Endometrium (tissue), 2 donors: Measurements from ENCODE around the gene PTH2.

ENCODE experiments used
- FAIRE-seq: peaks from 2 replicates; lab custom pipeline; 2012; peaks lifted over from hg19 to GRCh38; lab: Jason Lieb, UNC
- donor health status: control.
- donor health status: control.

The PTH2 gene

GRCh38 chr19:49430678-49431329 lies 7.6 kb upstream of the PTH2 start:
- no peak for FAIRE-seq

GRCh38 chr19:49430172-49430677 lies 7.0 kb upstream of the PTH2 start:
- no peak for FAIRE-seq

GRCh38 chr19:49428547-49429451 lies 5.6 kb upstream of the PTH2 start:
- FAIRE-seq = no peak

GRCh38 chr19:49427855-49428546 lies 4.8 kb upstream of the PTH2 start:
- FAIRE-seq = no peak

GRCh38 chr19:49427339-49427738 lies 4.1 kb upstream of the PTH2 start:
- no peak for FAIRE-seq

- no peak for FAIRE-seq
These were observed 2.8 kb upstream of the PTH2 start for GRCh38 chr19:49425922-49426592.

GRCh38 chr19:49425178-49425577 lies 1.9 kb upstream of the PTH2 start, which contains the start of gene GFY:
TSS of gene GFY (plus strand) at chr19:49425388. CDS start at chr19:49426431, 1,043 bp downstream.
- FAIRE-seq = no peak

GRCh38 chr19:49423985-49424303 lies 703 bp upstream of the PTH2 start:
- no peak for FAIRE-seq

GRCh38 chr19:49422407-49423070 lies 702 bp downstream of the PTH2 start:
- FAIRE-seq = no peak

GRCh38 chr19:49421878-49422202 lies 1.4 kb downstream of the PTH2 start:
- FAIRE-seq = no peak

GRCh38 chr19:49421039-49421877 lies 2.0 kb downstream of the PTH2 start:
- FAIRE-seq = peak; percentile 85

- FAIRE-seq = no peak
These were observed 3.0 kb downstream of the PTH2 start for GRCh38 chr19:49420227-49420626.

GRCh38 chr19:49419173-49419572 lies 4.1 kb downstream of the PTH2 start:
- no peak for FAIRE-seq

- no peak for FAIRE-seq
These were observed 4.7 kb downstream of the PTH2 start for GRCh38 chr19:49418511-49418910.

GRCh38 chr19:49417088-49417487 lies 6.2 kb downstream of the PTH2 start:
- FAIRE-seq = no peak

- no peak for FAIRE-seq
These were observed 7.4 kb downstream of the PTH2 start for GRCh38 chr19:49415810-49416200.

GRCh38 chr19:49415102-49415809 lies 8.0 kb downstream of the PTH2 start:
- no peak for FAIRE-seq

- FAIRE-seq = no peak
These were observed 9.0 kb downstream of the PTH2 start for GRCh38 chr19:49414256-49414655.

GRCh38 chr19:49413348-49413747 lies 9.9 kb downstream of the PTH2 start:
- no peak for FAIRE-seq

- FAIRE-seq = no peak
These were observed 11.4 kb downstream of the PTH2 start for GRCh38 chr19:49411681-49412326.
